ENCODE data around the gene LUZP4. TPM values are rescaled to one million over a fixed set of nuclear protein-coding genes. Genes with fewer than 3 reads are reported as not detected.

Gene LUZP4
- total RNA-seq, 3 donors from 2014 or later = not detected

GRCh38 chrX:115260330-115260729, 29.2 kb upstream of the LUZP4 start:
- intact Hi-C loops (cut with DNase I; ENCODE audit: low total_unique reads) = no loop called here
- no peak overlapping the region for H3K4me3 ChIP-seq
- no peaks in the 10 kb centered on the region for H3K36me3 ChIP-seq
- no peak for DNase-seq (ENCODE audit: low spot score in 2 of 2)
- peaks cover 0 to 68% of the 10 kb centered on the region in 2 donors for H3K27me3 ChIP-seq
- no peak for TF ChIP-seq POLR2A (IDR thresholded peaks at IDR 0.05)
- no peak for TF ChIP-seq CTCF (IDR thresholded peaks at IDR 0.05)
- TF ChIP-seq POLR2AphosphoS5 (IDR thresholded peaks at IDR 0.05) = no peak
- no peak overlapping the region for H3K27ac ChIP-seq
- no peaks in the 10 kb centered on the region for H3K4me1 ChIP-seq
- H3K9me3 ChIP-seq = no peaks in the 10 kb centered on the region

- intact Hi-C loops (cut with DNase I; ENCODE audit: low total_unique reads) = no loop called here
Measured at GRCh38 chrX:115261148-115261547, 28.4 kb upstream of the LUZP4 start.

GRCh38 chrX:115264009-115264408, 25.5 kb upstream of the LUZP4 start:
- Histone ChIP-seq H3K9me3 (no peaks in the 10 kb centered on the region), H3K36me3 (no peaks in the 10 kb centered on the region), H3K27me3 (peaks cover 0 to 58% of the 10 kb centered on the region in 2 donors), H3K27ac (no peak overlapping the region), H3K4me3 (no peak overlapping the region), H3K4me1 (no peaks in the 10 kb centered on the region)
- TF ChIP-seq CTCF (IDR thresholded peaks at IDR 0.05) = no peak
- TF ChIP-seq POLR2A (IDR thresholded peaks at IDR 0.05) = no peak
- no peak for TF ChIP-seq POLR2AphosphoS5 (IDR thresholded peaks at IDR 0.05)
- intact Hi-C loops (cut with DNase I; ENCODE audit: low total_unique reads) = no loop called here
- no peak for DNase-seq (ENCODE audit: low spot score in 2 of 2)

More at GRCh38 chrX:115261148-115261547, 28.4 kb upstream of the LUZP4 start:
- Histone ChIP-seq H3K36me3 (no peaks in the 10 kb centered on the region), H3K27me3 (peaks cover 0 to 68% of the 10 kb centered on the region in 2 donors), H3K4me1 (no peaks in the 10 kb centered on the region), H3K4me3 (no peak overlapping the region), H3K9me3 (no peaks in the 10 kb centered on the region), H3K27ac (no peak overlapping the region)
- TF ChIP-seq POLR2A (IDR thresholded peaks at IDR 0.05) (no peak), CTCF (IDR thresholded peaks at IDR 0.05) (no peak), POLR2AphosphoS5 (IDR thresholded peaks at IDR 0.05) (no peak)
- DNase-seq (ENCODE audit: low spot score in 2 of 2) = no peak

- no peak for TF ChIP-seq POLR2AphosphoS5 (IDR thresholded peaks at IDR 0.05)
- no peak for TF ChIP-seq POLR2A (IDR thresholded peaks at IDR 0.05)
- no peak for TF ChIP-seq CTCF (IDR thresholded peaks at IDR 0.05)
- H3K9me3 ChIP-seq = no peaks in the 10 kb centered on the region
- no peaks in the 10 kb centered on the region for H3K4me1 ChIP-seq
- H3K4me3 ChIP-seq = no peak overlapping the region
- no peaks in the 10 kb centered on the region for H3K36me3 ChIP-seq
- peaks cover 0 to 53% of the 10 kb centered on the region in 2 donors for H3K27me3 ChIP-seq
- no peak for DNase-seq (ENCODE audit: low spot score in 2 of 2)
- no peak overlapping the region for H3K27ac ChIP-seq
- intact Hi-C loops (cut with DNase I; ENCODE audit: low total_unique reads) = no loop called here
Measured at GRCh38 chrX:115266300-115266699, 23.2 kb upstream of the LUZP4 start.

- intact Hi-C loops (cut with DNase I; ENCODE audit: low total_unique reads) = no loop called here
- TF ChIP-seq POLR2AphosphoS5 (IDR thresholded peaks at IDR 0.05) (no peak), CTCF (IDR thresholded peaks at IDR 0.05) (no peak), POLR2A (IDR thresholded peaks at IDR 0.05) (no peak)
Measured at GRCh38 chrX:115268421-115268820, 21.1 kb upstream of the LUZP4 start.

More at GRCh38 chrX:115268421-115268820, 21.1 kb upstream of the LUZP4 start:
- H3K27me3 ChIP-seq = peaks cover 0 to 34% of the 10 kb centered on the region in 2 donors
- H3K4me1 ChIP-seq = no peaks in the 10 kb centered on the region
- H3K9me3 ChIP-seq = no peaks in the 10 kb centered on the region
- H3K27ac ChIP-seq = no peak overlapping the region
- no peak overlapping the region for H3K4me3 ChIP-seq
- DNase-seq (ENCODE audit: low spot score in 2 of 2) = no peak
- no peaks in the 10 kb centered on the region for H3K36me3 ChIP-seq
